GM18507 (cell line): ENCODE data around the gene RASGRF1.
A peak's percentile ranks its signal among the peaks of the same experiment; 100 is the strongest.
"Not testable (repeated sequence)": the region's sequence is repeated elsewhere in the genome, so short reads cannot be mapped to it uniquely, and the experiment has no call there.

ENCODE experiments used
- DNase-seq: peaks from one replicate; pipeline ENCODE4 v3.0.0; 2011; ENCODE audit warnings: low read depth; ENCODE audit not compliant: insufficient read length; ENCODE audit errors: extremely low spot score
- FAIRE-seq: peaks from 2 replicates; lab custom pipeline; 2011; peaks lifted over from hg19 to GRCh38; lab: Jason Lieb, UNC

Gene RASGRF1

GRCh38 chr15:78995161-78995560 is 95.4 kb downstream of the RASGRF1 start:
- FAIRE-seq, result not testable (repeated sequence)

GRCh38 chr15:78993931-78994530 is 96.5 kb downstream of the RASGRF1 start:
- DNase-seq (no peak), FAIRE-seq (no peak)

More at GRCh38 chr15:78995161-78995560, 95.4 kb downstream of the RASGRF1 start:
- DNase-seq, result not testable (repeated sequence)

GRCh38 chr15:78993257-78993930 is 97.2 kb downstream of the RASGRF1 start:
- FAIRE-seq (no peak), DNase-seq (no peak)

GRCh38 chr15:78992416-78993256 is 97.9 kb downstream of the RASGRF1 start:
- FAIRE-seq (peak; percentile 67), DNase-seq (no peak)

GRCh38 chr15:78991879-78992278 is 98.7 kb downstream of the RASGRF1 start:
- no peak for FAIRE-seq
- DNase-seq, result no peak

- no peak for FAIRE-seq
- DNase-seq, result no peak
These were observed 99.1 kb downstream of the RASGRF1 start for GRCh38 chr15:78991476-78991875.

- FAIRE-seq (no peak), DNase-seq (no peak)
These were observed 100.3 kb downstream of the RASGRF1 start for GRCh38 chr15:78990278-78990677.

- FAIRE-seq (no peak), DNase-seq (no peak)
These were observed 100.8 kb downstream of the RASGRF1 start for GRCh38 chr15:78989701-78990240.

GRCh38 chr15:78988361-78988911 is 102.1 kb downstream of the RASGRF1 start:
- FAIRE-seq, result peak; percentile 89
- DNase-seq, result no peak

GRCh38 chr15:78987556-78988360 is 102.8 kb downstream of the RASGRF1 start:
- peak; percentile 36 for FAIRE-seq
- no peak for DNase-seq

- DNase-seq (no peak), FAIRE-seq (no peak)
These were observed 104.6 kb downstream of the RASGRF1 start for GRCh38 chr15:78985859-78986475.

GRCh38 chr15:78984041-78984440 is 106.5 kb downstream of the RASGRF1 start:
- DNase-seq (no peak), FAIRE-seq (no peak)

- DNase-seq (no peak), FAIRE-seq (no peak)
These were observed 107.2 kb downstream of the RASGRF1 start for GRCh38 chr15:78983146-78983918.

GRCh38 chr15:78982736-78983135 is 107.8 kb downstream of the RASGRF1 start:
- no peak for FAIRE-seq

GRCh38 chr15:78981532-78982313 is 108.9 kb downstream of the RASGRF1 start:
- DNase-seq, result no peak
- no peak for FAIRE-seq

More at GRCh38 chr15:78982736-78983135, 107.8 kb downstream of the RASGRF1 start:
- no peak for DNase-seq

GRCh38 chr15:78979456-78980320 is 110.9 kb downstream of the RASGRF1 start:
- DNase-seq, result no peak
- peak; percentile 81 for FAIRE-seq
